KMS-11 (cell line): ENCODE measurements around the gene RHOBTB3.
A peak's percentile ranks its signal among the peaks of the same experiment; 100 is the strongest.

Experiments
- H2AFZ ChIP-seq: fragments of 200-600 bp; sonication (generic); 2 replicates; pipeline ENCODE4 v1.6.1; 2016; ENCODE audit warnings: antibody characterized with exemption, mixed run types, low read depth
- H3K27ac ChIP-seq: fragments of 200-600 bp; sonication (generic); 2 replicates; pipeline ENCODE4 v1.6.1; 2016; ENCODE audit warnings: mild to moderate bottlenecking, mixed run types
- H3K27me3 ChIP-seq: fragments of 200-600 bp; sonication (generic); 2 replicates; pipeline ENCODE4 v1.6.1; 2017; ENCODE audit warnings: mild to moderate bottlenecking, low read depth, mixed run types, moderate library complexity; ENCODE audit not compliant: insufficient read depth
- H3K36me3 ChIP-seq: fragments of 200-600 bp; sonication (generic); 2 replicates; pipeline ENCODE4 v1.6.1; 2017; ENCODE audit warnings: mild to moderate bottlenecking, mixed run types; ENCODE audit not compliant: insufficient read depth
- H3K4me1 ChIP-seq: fragments of 200-600 bp; sonication (generic); 2 replicates; pipeline ENCODE4 v1.6.1; 2016; ENCODE audit warnings: mild to moderate bottlenecking, low read depth, mixed run types; ENCODE audit not compliant: poor library complexity, severe bottlenecking
- H3K4me2 ChIP-seq: fragments of 200-600 bp; sonication (generic); 2 replicates; pipeline ENCODE4 v1.7.0; 2016; ENCODE audit warnings: mild to moderate bottlenecking, mixed run types
- H3K4me3 ChIP-seq: fragments of 200-600 bp; sonication (generic); IDR thresholded peaks from 2 replicates; pipeline ENCODE4 v1.6.1; 2017; ENCODE audit warnings: low read depth, low read length, mixed read lengths; ENCODE audit not compliant: insufficient read depth
- H3K79me2 ChIP-seq: fragments of 200-600 bp; sonication (generic); 2 replicates; pipeline ENCODE4 v1.6.1; 2016; ENCODE audit warnings: low read depth, mixed run types; ENCODE audit not compliant: insufficient read depth
- H3K9ac ChIP-seq: fragments of 200-600 bp; sonication (generic); 2 replicates; pipeline ENCODE4 v1.6.1; 2016; ENCODE audit warnings: mild to moderate bottlenecking, mixed run types
- H4K20me1 ChIP-seq: fragments of 200-600 bp; sonication (generic); 2 replicates; pipeline ENCODE4 v1.6.1; 2016; ENCODE audit warnings: mild to moderate bottlenecking, mixed run types; ENCODE audit not compliant: insufficient read depth
- CTCF ChIP-seq: fragments of 200-600 bp; sonication (generic); conservative IDR thresholded peaks from 2 replicates; pipeline ENCODE4 v1.6.1; 2017; ENCODE audit warnings: low read depth, mild to moderate bottlenecking, antibody characterized with exemption, low read length, moderate library complexity, mixed read lengths

Gene RHOBTB3

GRCh38 chr5:95822542-95823181 lies 91.5 kb downstream of the RHOBTB3 start, which contains the start of gene GLRX:
Gene GLRX, minus strand, starts transcription at chr5:95822726. Its CDS starts 64 bp downstream, at chr5:95822662.
- no peaks in the 10 kb centered on the region for H3K27me3 ChIP-seq
- peak within 1 kb of the TSS; percentile 68 for H3K9ac ChIP-seq
- H3K79me2 ChIP-seq, result peaks cover 11% of the 10 kb centered on the region; the same call in 1 of the 2 replicates
- no peaks in the 10 kb centered on the region for H4K20me1 ChIP-seq
- peaks cover 41% of the 10 kb centered on the region for H3K4me1 ChIP-seq
- H3K4me2 ChIP-seq, result peak within 1 kb of the TSS; percentile 92
- peak within 1 kb of the TSS; percentile 89 for H3K27ac ChIP-seq
- peak within 1 kb of the TSS; percentile 40 for H3K4me3 ChIP-seq
- peak within 1 kb of the TSS; percentile 88 for H2AFZ ChIP-seq
- no peak for TF ChIP-seq CTCF
- no peaks in the 10 kb centered on the region for H3K36me3 ChIP-seq

GRCh38 chr5:95823218-95823737 lies 92.1 kb downstream of the RHOBTB3 start:
- Histone ChIP-seq H3K4me3 (peak overlapping the region; percentile 40), H3K27me3 (no peaks in the 10 kb centered on the region), H3K36me3 (no peaks in the 10 kb centered on the region), H3K9ac (peak overlapping the region; percentile 68), H3K79me2 (peaks cover 11% of the 10 kb centered on the region; the same call in 1 of the 2 replicates), H3K4me1 (peaks cover 41% of the 10 kb centered on the region), H3K4me2 (peak overlapping the region; percentile 92), H3K27ac (peak overlapping the region; percentile 89), H2AFZ (peak overlapping the region; percentile 88), H4K20me1 (no peaks in the 10 kb centered on the region)
- no peak for TF ChIP-seq CTCF

GRCh38 chr5:95823738-95824609 lies 92.8 kb downstream of the RHOBTB3 start:
- no peak; the same call in 1 of the 2 replicates for TF ChIP-seq CTCF
- H3K27me3 ChIP-seq, result no peaks in the 10 kb centered on the region
- H4K20me1 ChIP-seq, result no peaks in the 10 kb centered on the region
- H3K27ac ChIP-seq, result peak overlapping the region; percentile 89
- peak overlapping the region; percentile 68 for H3K9ac ChIP-seq
- peak overlapping the region; percentile 88 for H2AFZ ChIP-seq
- H3K4me3 ChIP-seq, result peak overlapping the region; percentile 40
- H3K36me3 ChIP-seq, result no peaks in the 10 kb centered on the region
- peak overlapping the region; percentile 92 for H3K4me2 ChIP-seq
- peaks cover 11% of the 10 kb centered on the region; the same call in 1 of the 2 replicates for H3K79me2 ChIP-seq
- H3K4me1 ChIP-seq, result peaks cover 41% of the 10 kb centered on the region

- Histone ChIP-seq H3K9ac (peak overlapping the region; percentile 68; the same call in 1 of the 2 replicates), H3K4me1 (peaks cover 37% of the 10 kb centered on the region), H4K20me1 (no peaks in the 10 kb centered on the region), H3K4me2 (peak overlapping the region; percentile 92), H3K79me2 (peaks cover 11% of the 10 kb centered on the region; the same call in 1 of the 2 replicates), H3K36me3 (no peaks in the 10 kb centered on the region), H3K27ac (peak overlapping the region; percentile 89), H3K4me3 (no peak overlapping the region), H3K27me3 (no peaks in the 10 kb centered on the region), H2AFZ (peak overlapping the region; percentile 88)
- no peak for TF ChIP-seq CTCF
These were observed 93.6 kb downstream of the RHOBTB3 start for GRCh38 chr5:95824747-95825146.
